ENCODE results near the gene TMEM252.

TMEM252 gene, protein sequence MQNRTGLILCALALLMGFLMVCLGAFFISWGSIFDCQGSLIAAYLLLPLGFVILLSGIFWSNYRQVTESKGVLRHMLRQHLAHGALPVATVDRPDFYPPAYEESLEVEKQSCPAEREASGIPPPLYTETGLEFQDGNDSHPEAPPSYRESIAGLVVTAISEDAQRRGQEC

DNA sequence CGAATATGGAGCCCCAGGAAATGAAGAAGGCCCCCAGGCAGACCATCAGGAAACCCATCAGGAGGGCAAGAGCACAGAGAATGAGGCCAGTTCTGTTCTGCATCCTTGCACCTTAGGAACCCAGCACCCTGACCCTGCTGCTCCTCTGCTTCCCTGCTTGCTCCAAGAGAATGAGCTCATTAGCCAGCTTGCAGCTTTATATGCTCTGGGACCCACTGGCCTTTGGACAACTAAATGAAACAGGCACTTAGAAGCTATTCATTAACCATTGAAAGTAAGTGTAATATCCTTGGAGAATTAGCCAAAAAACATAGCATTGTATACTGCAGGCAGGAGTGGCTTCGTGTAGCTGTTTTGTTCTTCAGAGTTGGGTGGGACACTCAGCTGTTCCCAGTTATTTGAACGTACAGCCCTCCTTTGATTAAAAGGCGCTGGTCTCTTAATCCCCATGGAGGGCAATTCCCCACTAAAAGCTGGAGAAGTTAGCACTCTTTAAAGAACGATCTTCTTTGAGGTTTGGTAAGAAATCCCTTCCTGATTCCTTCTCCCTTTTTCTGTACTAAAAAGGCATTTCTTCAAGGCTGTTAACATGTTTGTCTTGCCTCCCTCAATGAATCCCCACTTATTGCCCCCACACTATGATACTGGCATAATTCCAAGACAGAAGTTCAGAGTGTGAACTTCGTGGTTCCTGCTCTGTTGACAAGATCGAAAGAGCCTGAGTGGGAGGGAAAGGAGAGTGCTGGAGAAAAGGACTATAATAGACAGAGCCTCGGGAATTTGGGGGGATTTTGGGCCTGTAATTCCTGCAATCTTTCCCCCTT lies at the start of gene TMEM252:
TMEM252 (minus strand) TSS at position 172 of the 824 bp plus-strand sequence; CDS start at position 103, 69 bp downstream.
- DNase-seq = no peak

GRCh38 chr9:68585034-68585761 lies 44.5 kb upstream of the TMEM252 start:
- DNase-seq = no peak

DNA sequence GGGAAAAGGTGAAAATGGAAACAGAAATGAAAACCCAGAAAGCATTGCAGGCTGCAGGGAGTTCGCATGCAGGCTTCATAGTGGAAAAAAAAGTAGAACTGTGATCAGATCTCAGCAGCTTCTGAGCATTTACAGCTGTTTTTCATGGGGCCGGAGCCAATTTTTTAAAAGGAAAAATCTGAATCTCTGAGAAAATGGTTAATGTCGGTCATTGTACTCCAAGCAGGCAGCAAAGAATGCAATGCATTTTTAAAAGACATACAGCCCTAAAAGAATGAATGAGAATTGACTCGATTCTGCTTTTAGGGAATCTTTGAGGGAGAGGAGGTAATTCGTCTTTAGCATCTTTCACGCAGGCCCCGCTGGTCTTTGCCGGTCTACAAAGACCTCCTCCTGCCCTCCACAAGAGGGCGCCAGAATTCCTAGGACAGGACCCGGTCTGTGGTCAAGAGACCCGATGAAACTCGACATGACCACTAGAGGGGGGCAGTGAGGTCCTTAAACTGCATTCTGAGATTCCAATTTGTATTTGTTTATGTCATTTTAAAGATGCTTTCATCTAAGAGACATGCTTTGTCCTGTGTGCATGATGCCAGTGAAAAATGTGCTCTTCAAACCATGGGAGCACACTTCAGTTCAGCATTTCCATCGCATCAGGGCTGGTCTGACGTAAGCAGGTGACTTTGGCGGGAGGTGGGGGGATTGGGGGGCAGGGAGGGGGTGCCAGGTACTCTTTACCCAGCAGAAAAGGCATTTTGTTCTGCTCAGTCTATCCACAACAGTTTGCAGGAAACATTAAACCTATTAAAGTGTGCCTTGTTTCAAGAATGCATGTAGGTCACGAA lies 43.7 kb upstream of the TMEM252 start:
- peak; percentile 65 for DNase-seq

DNA sequence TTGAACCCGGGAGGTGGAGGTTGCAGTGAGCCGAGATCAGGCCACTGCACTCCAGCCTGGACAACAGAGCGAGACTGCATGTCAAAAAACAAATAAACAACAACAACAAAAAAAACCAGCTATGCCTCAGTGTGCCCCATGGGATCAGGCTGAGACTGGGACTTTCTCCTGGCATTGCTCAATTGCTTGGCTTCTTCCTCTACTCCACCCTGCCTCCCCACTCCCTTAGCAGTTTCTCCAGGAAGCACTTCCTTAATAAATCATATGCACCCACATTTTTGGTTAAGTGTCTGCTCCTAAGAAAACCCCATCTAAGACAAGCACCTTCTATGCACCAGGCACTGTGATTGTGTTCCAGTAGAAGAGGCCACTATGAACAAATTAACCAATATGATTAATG lies 41.0 kb upstream of the TMEM252 start:
- DNase-seq = no peak

- no peak for DNase-seq
Measured at GRCh38 chr9:68577774-68578591, 37.3 kb upstream of the TMEM252 start.

DNA sequence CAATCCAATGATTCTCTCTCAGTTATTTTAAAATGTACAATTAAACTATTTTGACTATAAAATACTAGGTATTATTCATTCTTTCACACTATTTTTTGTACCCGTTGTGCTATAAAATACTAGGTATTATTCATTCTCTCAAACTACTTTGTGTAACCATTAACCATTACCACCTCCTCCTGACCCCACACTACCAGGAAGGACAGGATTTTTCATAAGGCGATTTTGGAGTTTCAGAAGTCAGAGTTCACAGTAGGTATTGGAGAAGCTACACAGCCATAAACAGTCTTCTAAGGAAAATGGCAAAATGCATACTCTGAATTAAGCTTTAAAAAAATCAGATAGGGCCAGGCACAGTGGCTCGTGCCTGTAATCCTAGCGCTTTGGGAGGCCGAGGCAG lies 35.1 kb upstream of the TMEM252 start:
- no peak for DNase-seq

DNA sequence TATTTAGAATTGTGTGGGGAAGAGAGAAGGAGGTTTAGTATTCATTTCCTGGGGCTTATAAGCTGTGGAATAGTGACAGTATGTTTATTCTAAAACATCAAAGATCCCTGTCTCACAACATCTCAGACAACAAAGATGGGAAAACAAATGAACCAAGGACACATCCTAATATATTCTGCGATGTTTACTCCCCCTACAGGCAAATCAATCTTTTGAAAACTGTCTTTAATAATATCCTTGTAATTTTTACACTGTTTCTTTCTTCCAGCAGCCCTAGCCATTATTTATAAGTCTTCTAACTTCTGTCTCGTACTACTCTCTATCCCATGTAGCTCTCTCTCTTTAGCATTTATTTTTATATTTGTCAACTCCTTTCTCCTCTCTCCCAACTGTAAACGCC lies 33.5 kb upstream of the TMEM252 start:
- no peak for DNase-seq

- DNase-seq = no peak
Measured at GRCh38 chr9:68567565-68567964, 26.9 kb upstream of the TMEM252 start.

DNA sequence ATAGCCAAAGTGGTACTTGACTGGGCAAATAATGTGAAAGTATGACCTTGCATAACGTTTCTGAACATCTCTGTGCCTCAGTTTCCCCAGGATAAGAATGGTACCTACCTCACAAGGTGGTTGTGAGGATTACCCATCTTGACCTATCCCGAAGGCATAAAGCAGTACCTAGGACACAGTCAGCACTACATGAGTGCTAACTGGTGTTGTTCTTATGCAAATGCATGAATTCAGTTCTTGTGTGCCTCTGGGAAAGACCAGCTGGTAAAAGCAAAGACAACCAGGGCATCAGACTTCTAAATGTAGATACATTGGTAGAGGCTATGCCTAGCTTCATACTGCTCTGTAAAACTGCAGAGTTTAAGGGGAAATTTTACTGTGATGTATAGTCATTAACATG lies 21.8 kb upstream of the TMEM252 start:
- DNase-seq = no peak

- DNase-seq = no peak
Measured at GRCh38 chr9:68560071-68560844, 19.6 kb upstream of the TMEM252 start.

GRCh38 chr9:68558545-68558944 lies 17.9 kb upstream of the TMEM252 start:
- no peak for DNase-seq

GRCh38 chr9:68555437-68556150 lies 14.9 kb upstream of the TMEM252 start:
- DNase-seq = no peak

DNA sequence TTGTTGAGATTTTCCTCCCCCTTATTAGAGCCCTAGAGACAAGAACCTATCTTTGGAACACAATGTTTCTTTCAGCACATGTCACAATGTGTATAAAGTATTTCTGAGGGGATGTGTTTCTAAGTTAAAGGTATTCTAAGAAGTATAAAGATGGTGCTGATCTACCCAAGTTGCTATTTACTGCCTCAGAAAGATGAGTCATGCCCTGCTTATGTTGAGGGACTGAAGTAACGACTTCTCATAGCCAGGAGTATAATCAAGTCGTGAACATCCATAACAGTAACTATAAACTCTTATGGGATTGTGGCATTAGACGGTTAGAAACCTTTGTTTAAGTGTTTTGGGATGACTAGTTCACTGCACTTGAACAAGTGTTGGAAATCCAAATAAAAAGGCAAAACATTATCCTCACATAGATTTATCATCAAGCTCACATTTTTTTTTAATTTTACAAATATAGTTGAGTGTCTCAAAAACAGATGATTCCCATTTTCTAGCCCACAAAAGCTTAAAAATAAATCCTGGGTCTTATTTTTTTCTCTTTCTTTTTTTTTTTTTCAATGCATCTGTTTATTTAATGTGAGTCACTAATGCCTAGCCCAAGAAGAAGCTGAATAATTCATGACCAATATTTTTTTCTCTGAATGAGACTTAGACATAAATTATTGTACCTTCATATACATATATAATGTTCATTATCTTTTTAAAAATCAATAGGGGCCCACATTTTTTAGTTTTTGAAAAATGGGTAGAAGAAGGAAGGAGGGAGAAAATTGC lies 12.2 kb upstream of the TMEM252 start:
- DNase-seq = no peak

DNA sequence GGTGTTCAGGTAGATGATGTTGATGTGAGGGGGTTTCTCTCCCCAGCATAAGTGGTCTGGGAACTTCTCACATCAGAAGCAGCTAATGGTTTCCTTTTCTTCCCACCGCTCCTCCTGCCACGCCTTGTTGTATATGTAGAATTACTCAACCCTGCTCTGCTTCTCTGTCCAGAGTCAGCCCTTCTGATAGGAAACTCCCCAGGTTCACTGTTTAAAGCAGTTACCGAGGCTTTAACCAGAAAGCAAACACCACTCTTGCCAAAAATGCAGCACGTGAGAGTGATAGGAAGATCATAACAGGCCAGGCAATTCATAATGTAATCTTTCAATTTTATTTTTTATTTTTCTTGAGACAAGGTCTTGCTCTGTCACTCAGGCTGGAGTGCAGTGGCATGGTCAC lies 10.5 kb upstream of the TMEM252 start:
- no peak for DNase-seq

DNA sequence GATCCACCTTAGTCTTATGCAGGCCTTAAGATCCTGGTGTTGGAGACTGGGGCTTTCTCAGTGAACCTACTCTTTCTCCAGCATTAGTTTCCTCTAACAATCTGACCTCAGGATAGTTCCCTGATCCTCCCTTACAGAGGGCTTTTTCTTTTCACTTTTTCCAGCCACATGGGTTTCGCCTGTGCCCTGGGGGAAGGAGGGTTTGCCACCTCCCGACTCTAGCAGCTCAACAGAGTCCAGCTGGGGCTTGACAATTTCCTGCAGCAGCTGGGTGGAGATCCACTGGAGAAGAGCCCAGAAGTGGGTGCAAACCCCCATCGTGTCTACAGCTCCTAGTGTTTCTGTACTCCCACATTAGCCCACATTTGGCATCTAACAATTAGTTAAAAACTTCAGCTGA lies 7.6 kb upstream of the TMEM252 start:
- no peak for DNase-seq

DNA sequence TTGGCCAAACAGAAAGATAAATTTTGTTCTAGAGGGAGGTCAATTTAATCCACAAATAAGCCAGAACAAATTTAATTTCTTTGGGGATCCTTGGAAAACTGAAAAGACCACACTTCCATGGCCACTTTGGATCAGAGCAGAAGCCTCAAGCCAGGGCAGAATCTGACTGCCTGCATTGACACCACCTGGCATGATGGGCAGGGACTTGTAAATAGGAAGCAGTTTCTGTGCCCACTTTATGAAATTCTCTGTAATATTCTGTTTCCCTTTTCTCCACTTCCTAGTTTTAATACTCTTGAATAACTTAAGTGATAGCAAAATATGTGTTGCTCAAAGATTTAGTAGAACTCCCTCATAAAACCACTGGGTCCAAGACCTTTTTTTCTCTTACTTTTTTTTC lies 6.7 kb upstream of the TMEM252 start:
- no peak for DNase-seq

DNA sequence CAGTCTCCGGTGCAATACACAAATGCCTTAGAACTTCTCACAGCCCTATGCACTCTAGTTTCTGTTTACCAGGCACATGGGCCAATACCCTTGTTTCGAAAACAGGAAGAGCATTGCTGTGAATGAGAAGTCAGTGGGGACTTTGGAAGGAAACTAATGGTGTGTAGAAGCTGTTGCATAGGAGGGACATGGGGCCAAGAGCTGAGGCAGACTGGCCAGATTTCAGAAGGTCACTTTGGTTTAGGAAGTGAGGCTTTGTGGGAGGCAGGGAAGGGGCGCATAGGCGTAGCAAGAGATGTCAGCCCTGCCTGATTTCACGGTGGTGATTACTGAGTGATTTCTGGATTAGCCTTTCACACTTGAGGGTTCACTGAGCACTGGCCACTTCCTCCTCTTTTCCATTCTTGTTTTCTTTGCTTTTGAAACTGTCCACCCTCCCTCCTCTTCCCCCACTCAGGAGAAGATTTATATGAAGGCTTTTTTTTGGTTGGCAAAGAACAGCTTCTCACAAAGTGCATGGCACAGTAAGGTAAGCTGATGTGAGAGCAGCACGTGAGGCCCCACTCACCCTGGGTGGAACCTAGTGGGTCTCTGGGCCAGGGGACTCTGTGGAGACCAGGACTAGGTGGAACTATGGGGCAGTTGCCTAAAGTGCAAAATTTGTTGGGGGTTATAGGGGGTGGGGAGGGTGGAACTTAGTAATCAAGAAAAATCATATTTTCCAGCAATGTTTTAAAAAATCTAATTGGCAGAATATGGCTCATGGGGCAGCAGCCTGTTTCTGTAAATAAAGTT lies 6.1 kb upstream of the TMEM252 start:
- no peak for DNase-seq

DNA sequence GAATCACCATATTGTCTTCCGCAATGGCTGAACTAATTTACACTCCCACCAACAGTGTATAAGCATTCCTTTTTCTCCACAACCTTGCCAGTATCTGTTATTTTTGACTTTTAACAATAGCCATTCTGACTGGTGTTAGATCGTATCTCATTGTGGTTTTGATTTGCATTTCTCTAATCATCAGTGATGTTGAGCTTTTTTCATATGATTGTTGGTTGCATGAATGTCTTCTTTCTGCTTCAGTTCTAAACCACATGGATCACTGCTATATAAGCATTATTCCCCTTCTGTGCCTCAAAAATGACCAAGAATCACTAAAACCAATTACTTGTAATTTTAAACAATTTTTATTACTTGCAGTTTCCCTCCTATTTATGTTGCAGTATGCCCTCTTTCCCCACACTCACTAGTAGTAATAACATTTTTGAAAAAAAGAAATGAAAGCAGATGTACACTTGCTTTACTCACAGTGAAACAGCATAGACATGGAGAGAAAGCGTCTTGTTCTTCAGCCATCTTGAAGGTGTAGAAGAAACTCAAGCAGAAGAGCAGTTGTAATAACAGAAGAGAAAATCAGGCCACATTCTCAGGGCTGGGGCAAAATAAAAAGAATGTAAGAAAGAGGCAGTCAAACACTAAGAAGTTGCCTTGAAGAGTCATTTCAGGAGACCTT lies 4.5 kb upstream of the TMEM252 start:
- no peak for DNase-seq
